Globus pallidus (tissue), 1 donor: Measurements from ENCODE around the gene CREB3L4.
"Not testable (repeated sequence)": the region's sequence is repeated elsewhere in the genome, so short reads cannot be mapped to it uniquely, and the experiment has no call there.

Experiments used
- DNase-seq: peaks from one replicate; pipeline ENCODE4 v3.0.0-alpha.2; 2015; ENCODE audit warnings: low spot score

Gene CREB3L4

DNA sequence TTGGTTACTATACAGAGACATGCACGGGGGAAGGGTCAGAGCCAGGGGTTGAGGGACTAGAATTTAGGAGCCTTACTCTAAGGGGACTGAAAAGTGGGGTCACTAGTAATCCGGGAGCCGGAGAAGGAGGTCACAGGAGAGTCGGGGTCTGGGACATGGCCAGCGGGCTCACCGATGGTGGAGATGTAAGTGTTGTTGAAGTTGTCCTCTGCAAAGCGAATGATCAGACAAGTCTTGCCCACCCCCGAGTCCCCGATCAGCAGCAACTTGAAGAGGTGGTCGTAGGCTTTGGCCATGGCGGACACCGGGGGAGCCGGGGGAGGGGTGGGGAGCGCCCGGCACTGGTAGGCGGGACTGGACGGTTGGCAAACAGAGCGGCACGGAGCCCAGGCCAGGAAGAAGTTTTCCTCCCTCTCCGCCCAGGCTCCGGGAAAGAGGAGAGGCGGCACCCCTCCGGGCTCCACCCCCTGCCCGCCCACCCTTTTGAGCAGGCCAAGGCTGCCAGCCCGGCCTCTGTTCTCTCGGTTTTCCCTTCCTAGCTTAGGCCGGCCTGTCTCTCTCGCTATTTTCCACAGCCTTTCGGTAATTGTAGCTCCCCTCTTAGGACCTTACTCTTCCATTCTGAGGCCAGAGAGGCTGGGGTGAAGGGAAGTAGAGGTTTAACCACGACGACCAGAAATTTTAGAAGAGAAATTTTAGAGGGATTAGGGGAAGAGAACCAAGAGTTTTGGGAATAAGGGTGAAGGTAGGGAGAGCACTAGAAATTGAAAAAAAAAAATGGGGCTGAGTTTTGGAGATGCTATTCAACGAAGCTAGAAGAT lies 18.4 kb downstream of the CREB3L4 start, which contains the start of gene RAB13:
Gene RAB13, minus strand, starts transcription at position 399 of the 821 bp plus-strand sequence. Its CDS starts 103 bp downstream, at position 296.
- DNase-seq = peak; percentile 72

DNA sequence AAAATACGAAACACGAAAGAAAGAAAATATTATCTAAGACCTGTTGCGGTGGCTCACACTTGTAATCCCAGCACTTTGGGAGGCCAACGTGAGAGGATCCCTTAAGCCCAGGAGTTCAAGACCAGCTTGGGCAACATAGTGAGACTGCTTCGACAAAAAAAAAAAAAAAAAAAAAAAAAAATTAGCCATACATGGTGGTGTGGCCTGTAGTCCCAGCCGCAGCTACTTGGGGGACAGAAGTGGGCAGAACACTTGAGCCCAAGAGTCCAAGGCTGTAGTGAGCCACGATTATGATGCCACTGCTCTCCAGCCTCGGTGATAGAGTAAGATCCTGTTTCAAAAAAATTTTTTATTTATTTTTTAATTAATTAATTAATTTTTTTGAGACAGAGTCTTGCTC lies 19.9 kb downstream of the CREB3L4 start:
- DNase-seq = no peak

DNA sequence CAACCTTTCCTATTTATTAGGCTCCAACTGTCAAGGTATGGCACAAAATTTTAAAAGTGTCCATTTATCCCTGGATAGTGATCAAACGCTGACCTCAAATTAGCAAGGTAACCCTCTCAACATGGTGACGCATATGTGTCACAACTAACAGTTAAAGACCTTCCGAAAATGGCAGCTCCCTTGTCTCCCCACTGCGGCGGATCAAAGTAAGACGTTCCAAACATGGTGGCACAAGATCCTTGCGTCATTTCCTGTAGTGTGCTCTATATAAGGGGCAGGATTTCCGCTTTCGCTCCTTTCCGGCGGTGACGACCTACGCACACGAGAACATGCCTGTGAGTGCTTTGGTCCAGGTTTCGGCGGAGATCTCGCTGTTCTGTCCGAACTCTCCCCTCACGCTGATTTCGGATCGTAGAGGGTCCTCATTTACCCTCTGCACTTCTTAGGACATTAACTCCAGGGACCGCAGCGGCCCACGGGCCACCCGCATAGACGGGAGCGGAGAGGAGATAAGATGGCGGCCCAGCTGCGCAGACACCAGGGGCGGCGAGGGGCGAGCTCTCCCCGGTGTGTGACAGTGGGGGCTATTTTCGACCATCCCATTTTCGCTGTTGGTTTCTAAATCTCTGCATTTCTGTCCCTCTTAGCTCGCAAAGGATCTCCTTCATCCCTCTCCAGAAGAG lies 22.9 kb downstream of the CREB3L4 start, which contains the start of gene RPS27:
Gene RPS27, plus strand, starts transcription at position 295 of the 683 bp plus-strand sequence. Its CDS starts 35 bp downstream, at position 330.
- peak; percentile 97 for DNase-seq

DNA sequence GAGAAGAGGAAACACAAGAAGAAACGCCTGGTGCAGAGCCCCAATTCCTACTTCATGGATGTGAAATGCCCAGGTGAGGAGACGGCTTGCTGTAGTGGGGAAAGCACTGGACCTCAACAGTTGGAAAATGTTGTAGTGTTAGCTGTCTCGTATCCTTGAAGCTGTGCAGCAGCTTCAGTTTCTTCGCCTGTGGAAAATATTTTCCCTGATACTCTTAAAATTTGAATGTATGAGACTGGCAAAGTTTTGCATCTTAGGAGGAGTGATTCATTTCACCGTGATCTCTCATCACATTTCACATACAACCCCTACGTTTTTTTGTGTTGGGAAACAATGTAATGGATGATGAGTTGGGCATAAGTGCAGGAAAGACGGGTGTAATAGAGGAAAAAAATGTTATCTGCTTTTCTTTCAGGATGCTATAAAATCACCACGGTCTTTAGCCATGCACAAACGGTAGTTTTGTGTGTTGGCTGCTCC lies 23.5 kb downstream of the CREB3L4 start:
- no peak for DNase-seq

DNA sequence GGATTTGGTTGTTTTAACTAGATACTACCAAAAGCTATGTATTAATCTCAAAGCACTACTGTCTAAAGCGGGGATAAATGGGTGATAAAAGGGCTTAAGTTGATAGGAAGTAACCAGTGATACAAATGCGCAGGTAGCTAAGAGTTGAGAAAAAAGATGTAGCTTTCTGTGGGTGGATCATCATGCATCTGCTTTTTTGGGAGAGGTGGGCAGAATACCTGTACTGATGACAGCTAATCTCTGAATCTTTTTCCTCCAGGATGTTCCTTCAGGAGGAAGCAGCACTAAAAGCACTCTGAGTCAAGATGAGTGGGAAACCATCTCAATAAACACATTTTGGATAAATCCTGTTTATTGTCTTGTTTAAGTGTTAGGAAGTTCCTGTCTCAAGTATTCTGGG lies 24.1 kb downstream of the CREB3L4 start:
- no peak for DNase-seq

DNA sequence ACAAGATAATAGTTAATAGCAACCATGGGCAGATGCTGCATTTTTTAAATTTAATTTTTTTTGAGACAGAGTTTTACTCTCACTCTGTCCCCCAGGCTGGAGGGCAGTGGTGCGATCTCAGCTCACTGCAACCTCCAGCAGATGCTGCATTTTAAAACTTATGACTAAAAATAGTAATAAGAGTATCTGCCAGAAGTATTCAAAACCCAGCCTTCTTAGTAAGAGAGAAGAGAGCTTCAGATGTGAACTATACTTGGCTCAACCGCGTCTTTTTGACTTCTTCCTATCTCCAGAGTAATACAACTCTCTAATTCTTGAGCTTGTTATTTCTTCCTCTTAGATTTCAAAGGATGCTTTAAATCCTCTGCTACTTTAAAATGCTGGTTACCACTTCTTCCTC lies 27.5 kb downstream of the CREB3L4 start:
- DNase-seq = no peak

DNA sequence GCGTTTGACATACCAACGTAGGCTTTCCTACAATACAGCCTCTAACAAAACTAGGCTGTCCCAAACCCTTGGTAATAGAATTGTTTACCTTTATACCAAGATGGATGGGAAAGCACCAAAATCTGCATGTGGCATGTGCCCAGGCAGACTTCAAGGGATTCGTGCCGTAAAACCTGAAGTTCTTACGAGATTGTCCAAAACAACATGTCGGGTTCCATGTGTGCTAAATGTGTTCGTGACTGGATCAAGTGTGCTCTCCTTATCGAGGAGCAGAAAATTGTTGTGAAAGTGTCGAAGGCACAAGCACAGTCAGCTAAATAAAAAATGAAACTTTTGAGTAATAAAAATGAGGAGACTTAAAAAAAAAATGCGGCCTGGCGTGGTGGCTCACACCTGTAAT lies 27.9 kb downstream of the CREB3L4 start:
- no peak for DNase-seq

DNA sequence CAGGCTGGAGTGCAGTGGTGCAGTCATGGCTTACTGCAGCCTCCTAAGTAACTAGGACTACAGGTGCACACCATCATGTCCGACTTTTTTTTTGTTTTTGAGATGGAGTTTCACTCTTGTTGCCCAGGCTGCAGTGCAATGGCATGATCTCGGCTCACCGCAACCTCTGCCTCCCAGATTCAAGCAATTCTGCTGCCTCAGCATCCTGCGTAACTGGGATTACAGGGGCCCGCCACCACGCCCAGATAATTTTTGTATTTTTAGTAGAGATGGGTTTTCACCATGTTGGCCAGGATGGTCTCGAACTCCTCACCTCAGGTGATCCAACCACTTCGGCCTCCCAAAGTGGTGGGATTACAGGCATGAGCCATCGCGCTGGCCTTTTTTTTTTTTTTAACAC lies 29.2 kb downstream of the CREB3L4 start:
- not testable (repeated sequence) for DNase-seq

DNA sequence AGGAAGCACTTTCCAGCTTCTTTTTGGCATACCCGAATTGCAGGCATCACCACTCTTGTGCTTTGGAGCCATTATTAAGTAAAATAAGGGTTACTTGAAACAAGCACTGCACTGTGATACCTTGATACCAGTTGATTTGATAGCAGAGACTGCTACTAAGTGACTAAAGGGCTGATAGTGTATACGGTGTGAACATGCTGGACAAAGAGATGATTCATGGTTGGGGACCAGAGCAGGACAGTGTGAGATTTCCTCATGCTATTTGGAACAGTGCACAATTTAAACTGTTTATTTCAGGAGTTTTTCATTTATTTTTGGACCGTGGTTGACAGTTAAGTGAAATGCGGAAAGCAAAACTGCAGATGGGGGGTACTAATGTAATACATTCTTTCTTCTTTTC lies 32.7 kb downstream of the CREB3L4 start:
- no peak for DNase-seq

DNA sequence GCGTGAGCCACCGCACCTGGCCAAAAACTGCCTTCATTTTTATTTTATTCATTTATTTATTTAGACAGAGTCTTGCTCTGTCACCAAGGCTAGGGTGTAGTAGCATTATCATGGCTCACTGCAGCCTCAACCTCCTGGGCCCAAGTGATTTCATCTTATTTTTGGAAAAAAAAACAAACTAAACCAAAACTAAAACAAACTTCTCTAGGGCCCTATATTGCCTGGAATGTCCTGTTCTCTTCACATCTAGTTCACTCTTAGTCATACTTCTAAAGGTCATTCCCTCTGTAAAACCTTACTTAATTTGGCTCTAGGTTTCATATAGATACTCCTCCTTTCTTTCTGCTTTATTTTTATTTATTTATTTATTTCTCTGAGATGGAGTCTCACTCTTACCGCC lies 38.4 kb downstream of the CREB3L4 start:
- no peak for DNase-seq

DNA sequence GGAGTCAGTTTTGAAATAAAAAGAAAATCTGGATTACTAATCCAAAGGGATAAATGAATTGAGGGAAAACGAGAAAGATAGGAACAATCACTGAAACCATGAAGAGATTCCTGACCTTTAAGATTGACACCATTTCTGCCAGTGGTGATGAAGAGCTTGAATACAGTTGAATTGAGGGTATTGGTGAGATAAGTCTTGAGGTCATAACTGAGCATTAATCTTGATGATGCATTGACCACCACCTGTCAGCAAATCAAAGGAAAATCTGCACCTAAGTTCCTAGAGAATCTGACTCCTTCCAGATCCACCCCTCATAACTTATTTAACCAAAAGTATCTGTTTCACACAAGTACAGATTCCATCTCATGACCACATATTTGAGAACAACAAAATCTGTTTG lies 44.4 kb downstream of the CREB3L4 start:
- no peak for DNase-seq

DNA sequence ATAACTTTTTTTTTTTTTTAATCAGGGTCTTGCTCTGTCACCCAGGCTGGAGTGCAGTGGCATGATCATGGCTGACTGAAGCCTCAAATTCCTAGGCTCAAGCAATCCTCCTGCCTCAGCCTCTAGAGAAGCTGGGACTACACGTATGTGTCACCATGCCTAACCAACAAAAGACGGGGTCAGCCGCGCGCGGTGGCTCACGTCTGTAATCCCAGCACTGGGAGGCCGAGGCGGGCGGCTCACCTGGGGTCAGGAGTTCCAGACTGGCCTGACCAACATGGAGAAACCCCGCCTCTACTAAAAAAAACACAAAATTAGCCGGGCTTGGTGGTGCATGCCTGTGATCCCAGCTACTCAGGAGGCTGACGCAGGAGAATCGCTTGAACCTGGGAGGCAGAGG lies 44.8 kb downstream of the CREB3L4 start:
- DNase-seq = not testable (repeated sequence)

DNA sequence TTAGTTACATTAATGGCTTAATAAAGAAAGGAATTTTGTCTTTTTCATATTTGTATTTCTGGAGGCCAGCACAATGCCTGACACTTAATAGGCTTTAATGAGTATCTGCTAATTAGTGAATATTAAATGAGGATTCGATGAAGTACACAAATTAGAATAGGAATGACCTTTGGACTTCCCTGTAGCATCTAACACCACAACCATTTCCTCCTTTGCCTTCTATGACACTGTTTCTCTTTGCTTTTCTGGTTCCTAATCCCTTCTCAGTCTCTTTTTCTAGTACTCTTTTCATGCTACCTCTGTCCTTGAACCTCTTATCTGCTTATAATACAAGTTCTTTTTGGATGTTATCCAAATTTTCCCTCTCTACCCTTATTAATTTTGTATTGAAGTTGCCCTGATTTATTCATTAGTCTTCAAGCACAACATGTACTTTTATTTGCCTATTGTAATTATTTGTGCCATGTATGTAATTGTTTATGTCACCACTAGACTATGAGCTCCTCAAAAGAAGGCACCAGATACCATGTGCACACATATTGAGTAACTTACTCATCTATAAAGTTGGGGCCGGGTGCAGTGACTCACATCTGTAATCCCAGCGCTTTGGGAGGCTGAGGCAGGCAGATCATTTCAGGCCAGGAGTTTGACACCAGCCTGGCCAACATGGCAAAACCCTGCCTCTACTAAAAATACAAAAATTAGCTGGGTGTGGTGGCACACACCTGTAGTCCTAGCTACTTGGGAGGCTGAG lies 46.6 kb downstream of the CREB3L4 start:
- DNase-seq = no peak

DNA sequence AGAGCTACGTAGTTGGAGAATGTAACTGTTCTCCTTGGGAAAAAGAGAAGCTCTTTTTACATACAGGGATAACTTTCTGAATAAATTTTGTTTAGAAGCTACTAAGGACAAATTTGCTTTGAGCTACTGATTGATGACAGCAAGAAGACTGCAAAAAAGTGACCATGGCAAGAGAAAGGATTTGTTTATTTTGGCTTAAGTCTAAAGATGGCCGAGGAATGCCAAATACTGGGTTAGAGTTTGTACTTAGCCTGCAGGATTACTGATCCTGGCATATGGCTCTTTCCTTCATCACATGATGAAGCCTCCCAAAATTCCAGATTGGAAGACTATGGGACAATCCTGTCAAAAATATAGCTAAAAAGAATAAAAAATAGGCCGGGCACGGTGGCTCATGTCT lies 51.6 kb downstream of the CREB3L4 start:
- DNase-seq = no peak

DNA sequence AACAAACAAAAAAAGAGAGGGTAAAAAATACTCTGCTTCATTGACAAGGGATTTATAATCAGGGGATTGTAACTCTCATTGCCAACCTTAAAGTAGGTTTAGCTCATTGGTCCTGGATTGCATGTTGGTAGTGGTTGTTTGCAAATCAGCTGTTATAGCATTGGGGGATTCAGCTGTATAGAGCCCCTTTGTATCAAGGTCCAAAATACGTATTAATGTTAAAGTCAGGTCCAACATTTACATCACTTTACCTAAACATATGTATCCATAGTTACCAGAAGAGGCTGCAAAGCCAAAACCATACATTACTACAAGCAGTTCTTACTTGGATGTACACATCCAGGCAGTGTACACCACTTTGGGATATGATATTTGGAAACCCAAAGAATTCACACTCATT lies 52.2 kb downstream of the CREB3L4 start:
- DNase-seq = no peak
